Measurements from ENCODE around the gene IL17B. TPM values are rescaled to one million over a fixed set of nuclear protein-coding genes. Genes with fewer than 3 reads are reported as not detected.

Gene IL17B
- total RNA-seq, 1 experiment from 2014 or later, result not detected

DNA sequence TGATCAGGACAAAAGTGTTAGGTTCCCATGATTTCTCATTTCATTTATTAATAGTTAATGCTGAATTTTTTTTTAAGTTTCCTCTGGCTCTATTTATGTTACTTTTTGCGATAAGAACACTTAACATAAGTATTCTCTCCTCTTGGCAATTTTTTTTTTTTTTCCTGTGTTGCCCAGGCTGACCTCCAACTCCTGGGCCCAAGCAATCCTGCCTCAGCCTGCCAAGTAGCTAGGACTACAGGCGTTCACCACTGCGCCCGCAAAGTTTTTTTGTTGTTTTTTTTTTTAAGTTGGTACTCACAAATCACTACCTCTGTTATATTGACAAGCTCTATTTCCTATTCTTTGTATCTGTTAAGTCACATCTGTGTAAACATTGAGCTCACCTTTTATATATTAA, 26.9 kb downstream of the IL17B start:
- ChIA-PET CTCF (no interaction called here), POLR2A (ENCODE audit: unreplicated experiment) (interaction anchor here (0.6 kb wide), 1 partner anchor 80 kb away, joined by 7 read pairs; no protein-coding TSS in a partner anchor)
- Histone ChIP-seq H4K20me1 (ENCODE audit: insufficient read depth) (peaks cover 37% of the 10 kb centered on the region), H2AFZ (no peak overlapping the region), H3K79me2 (ENCODE audit: low read depth) (peaks cover 39% of the 10 kb centered on the region), H3K27me3 (ENCODE audit: insufficient read depth, low read depth) (no peaks in the 10 kb centered on the region), H3K27ac (no peak overlapping the region), H3K9me3 (ENCODE audit: insufficient read depth, low read depth) (no peaks in the 10 kb centered on the region), H3K4me2 (no peak overlapping the region), H3K9me2 (ENCODE audit: insufficient read depth) (no peaks in the 10 kb centered on the region), H3K4me3 (no peak overlapping the region), H3K36me3 (ENCODE audit: low read depth) (peaks cover 56% of the 10 kb centered on the region), H3K4me1 (replicated peaks; ENCODE audit: insufficient read depth) (peaks cover 7% of the 10 kb centered on the region), H3F3A (ENCODE audit: insufficient read depth, low read depth) (peaks cover 55% of the 10 kb centered on the region)
- BruUV-seq (replicated peaks), result no TSS peak
- TF ChIP-seq EZH2 (IDR thresholded peaks at IDR 0.05; ENCODE audit: low read depth), result no peak
- TF ChIP-seq, protein P1, sequence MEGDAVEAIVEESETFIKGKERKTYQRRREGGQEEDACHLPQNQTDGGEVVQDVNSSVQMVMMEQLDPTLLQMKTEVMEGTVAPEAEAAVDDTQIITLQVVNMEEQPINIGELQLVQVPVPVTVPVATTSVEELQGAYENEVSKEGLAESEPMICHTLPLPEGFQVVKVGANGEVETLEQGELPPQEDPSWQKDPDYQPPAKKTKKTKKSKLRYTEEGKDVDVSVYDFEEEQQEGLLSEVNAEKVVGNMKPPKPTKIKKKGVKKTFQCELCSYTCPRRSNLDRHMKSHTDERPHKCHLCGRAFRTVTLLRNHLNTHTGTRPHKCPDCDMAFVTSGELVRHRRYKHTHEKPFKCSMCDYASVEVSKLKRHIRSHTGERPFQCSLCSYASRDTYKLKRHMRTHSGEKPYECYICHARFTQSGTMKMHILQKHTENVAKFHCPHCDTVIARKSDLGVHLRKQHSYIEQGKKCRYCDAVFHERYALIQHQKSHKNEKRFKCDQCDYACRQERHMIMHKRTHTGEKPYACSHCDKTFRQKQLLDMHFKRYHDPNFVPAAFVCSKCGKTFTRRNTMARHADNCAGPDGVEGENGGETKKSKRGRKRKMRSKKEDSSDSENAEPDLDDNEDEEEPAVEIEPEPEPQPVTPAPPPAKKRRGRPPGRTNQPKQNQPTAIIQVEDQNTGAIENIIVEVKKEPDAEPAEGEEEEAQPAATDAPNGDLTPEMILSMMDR (conservative IDR thresholded peaks at IDR 0.05), result no peak
- no peak for DNase-seq
- intact Hi-C loops (cut with micrococcal nuclease; ENCODE audit: unreplicated experiment), result no loop called here

DNA sequence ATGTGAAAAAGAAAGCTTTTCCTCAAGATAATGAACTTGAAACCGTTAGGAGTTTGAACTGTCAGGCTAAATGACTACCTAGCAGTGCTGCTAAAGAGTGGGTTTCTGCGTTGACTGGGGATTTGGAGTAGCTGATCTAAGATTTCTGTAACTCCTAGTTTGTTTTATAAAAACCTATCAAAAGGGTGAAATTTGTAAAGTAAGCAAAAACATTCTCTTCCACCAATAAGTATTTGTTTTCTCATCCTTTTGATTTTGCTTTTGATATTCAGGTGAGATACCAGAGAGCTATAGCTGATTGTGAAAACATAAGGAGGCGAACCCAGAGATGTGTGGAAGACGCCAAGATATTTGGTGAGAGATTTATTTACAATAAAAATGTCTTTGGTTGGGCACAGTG, 29.7 kb downstream of the IL17B start:
- Histone ChIP-seq H3F3A (ENCODE audit: insufficient read depth, low read depth) (peaks cover 38% of the 10 kb centered on the region), H3K9me2 (ENCODE audit: insufficient read depth) (no peaks in the 10 kb centered on the region), H3K27ac (no peak overlapping the region), H3K4me2 (no peak overlapping the region), H3K27me3 (ENCODE audit: insufficient read depth, low read depth) (no peaks in the 10 kb centered on the region), H3K9me3 (ENCODE audit: insufficient read depth, low read depth) (no peaks in the 10 kb centered on the region), H3K79me2 (ENCODE audit: low read depth) (peaks cover 55% of the 10 kb centered on the region), H2AFZ (no peak overlapping the region), H3K36me3 (ENCODE audit: low read depth) (peaks cover 60% of the 10 kb centered on the region), H4K20me1 (ENCODE audit: insufficient read depth) (peaks cover 38% of the 10 kb centered on the region), H3K4me1 (replicated peaks; ENCODE audit: insufficient read depth) (peaks cover 10% of the 10 kb centered on the region), H3K4me3 (no peak overlapping the region)
- TF ChIP-seq, protein P1 (conservative IDR thresholded peaks at IDR 0.05), result no peak
- TF ChIP-seq EZH2 (IDR thresholded peaks at IDR 0.05; ENCODE audit: low read depth), result no peak
- ChIA-PET CTCF (no interaction called here), POLR2A (ENCODE audit: unreplicated experiment) (no interaction called here)
- intact Hi-C loops (cut with micrococcal nuclease; ENCODE audit: unreplicated experiment), result loop anchor here (5.0 kb wide), 1 partner anchor 222 kb away; no protein-coding TSS in a partner anchor
- DNase-seq, result no peak
- BruUV-seq (replicated peaks), result no TSS peak

DNA sequence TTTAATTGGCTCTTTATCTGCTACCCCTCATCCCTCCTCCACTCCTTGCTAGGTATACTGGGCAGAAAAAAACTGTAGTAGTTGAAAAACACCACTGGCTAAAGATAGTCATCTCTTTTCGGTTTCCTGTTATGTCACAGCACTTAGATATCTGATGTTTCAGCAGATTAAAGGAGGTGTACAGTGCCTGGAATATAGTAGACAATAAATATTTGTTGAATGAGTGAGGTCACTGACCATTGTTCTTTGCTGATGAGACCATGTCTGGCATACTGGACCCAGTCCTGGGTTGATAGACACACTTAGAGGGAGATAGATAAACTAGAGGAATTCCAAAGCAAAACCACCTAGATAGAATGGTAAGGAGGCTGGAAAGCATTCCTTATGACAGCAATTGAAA, 30.6 kb downstream of the IL17B start:
- Histone ChIP-seq H4K20me1 (ENCODE audit: insufficient read depth) (peaks cover 34% of the 10 kb centered on the region), H2AFZ (no peak overlapping the region), H3K27ac (no peak overlapping the region), H3K4me3 (no peak overlapping the region), H3K4me1 (replicated peaks; ENCODE audit: insufficient read depth) (peaks cover 16% of the 10 kb centered on the region), H3K9me3 (ENCODE audit: insufficient read depth, low read depth) (no peaks in the 10 kb centered on the region), H3K36me3 (ENCODE audit: low read depth) (peaks cover 60% of the 10 kb centered on the region), H3K27me3 (ENCODE audit: insufficient read depth, low read depth) (no peaks in the 10 kb centered on the region), H3K9me2 (ENCODE audit: insufficient read depth) (no peaks in the 10 kb centered on the region), H3K79me2 (ENCODE audit: low read depth) (peaks cover 55% of the 10 kb centered on the region), H3K4me2 (no peak overlapping the region), H3F3A (ENCODE audit: insufficient read depth, low read depth) (peaks cover 37% of the 10 kb centered on the region)
- TF ChIP-seq, protein P1 (conservative IDR thresholded peaks at IDR 0.05), result no peak
- no peak for TF ChIP-seq EZH2 (IDR thresholded peaks at IDR 0.05; ENCODE audit: low read depth)
- no peak for DNase-seq
- ChIA-PET CTCF (no interaction called here), POLR2A (ENCODE audit: unreplicated experiment) (no interaction called here)
- BruUV-seq (replicated peaks), result no TSS peak
- intact Hi-C loops (cut with micrococcal nuclease; ENCODE audit: unreplicated experiment), result loop anchor here (5.0 kb wide), 1 partner anchor 221 kb away; no protein-coding TSS in a partner anchor
